Measurements from ENCODE around the gene ITGA8.
"Not testable (repeated sequence)": the region's sequence is repeated elsewhere in the genome, so short reads cannot be mapped to it uniquely, and the experiment has no call there.

ITGA8 gene

GRCh38 chr10:15609246-15609645 lies 110.5 kb downstream of the ITGA8 start:
- DNase-seq (ENCODE audit: low read depth) = no peak

- DNase-seq (ENCODE audit: low read depth) = no peak
These were observed 113.3 kb downstream of the ITGA8 start for GRCh38 chr10:15606377-15606776.

GRCh38 chr10:15605740-15606369 lies 113.9 kb downstream of the ITGA8 start:
- DNase-seq (ENCODE audit: low read depth) = no peak

GRCh38 chr10:15603446-15604011 lies 116.2 kb downstream of the ITGA8 start:
- DNase-seq (ENCODE audit: low read depth) = no peak

- no peak for DNase-seq (ENCODE audit: low read depth)
These were observed 117.9 kb downstream of the ITGA8 start for GRCh38 chr10:15601819-15602218.

- DNase-seq (ENCODE audit: low read depth) = no peak
These were observed 124.5 kb downstream of the ITGA8 start for GRCh38 chr10:15595260-15595659.

GRCh38 chr10:15591937-15592336 lies 127.8 kb downstream of the ITGA8 start:
- DNase-seq (ENCODE audit: low read depth) = no peak

GRCh38 chr10:15591431-15591830 lies 128.3 kb downstream of the ITGA8 start:
- DNase-seq (ENCODE audit: low read depth) = no peak

- DNase-seq (ENCODE audit: low read depth) = no peak
These were observed 130.8 kb downstream of the ITGA8 start for GRCh38 chr10:15588635-15589508.

- DNase-seq (ENCODE audit: low read depth) = no peak
These were observed 131.6 kb downstream of the ITGA8 start for GRCh38 chr10:15588151-15588550.

- DNase-seq (ENCODE audit: low read depth) = no peak
These were observed 132.5 kb downstream of the ITGA8 start for GRCh38 chr10:15587271-15587670.

GRCh38 chr10:15585303-15585715 lies 134.4 kb downstream of the ITGA8 start:
- peak; percentile 40 for DNase-seq (ENCODE audit: low read depth)

GRCh38 chr10:15582972-15583371 lies 136.8 kb downstream of the ITGA8 start:
- not testable (repeated sequence) for DNase-seq (ENCODE audit: low read depth)

- DNase-seq (ENCODE audit: low read depth) = peak; percentile 53
These were observed 140.1 kb downstream of the ITGA8 start for GRCh38 chr10:15579605-15580004.

- DNase-seq (ENCODE audit: low read depth) = no peak
These were observed 147.1 kb downstream of the ITGA8 start for GRCh38 chr10:15572531-15573045.

GRCh38 chr10:15571575-15571974 lies 148.1 kb downstream of the ITGA8 start:
- peak; percentile 71 for DNase-seq (ENCODE audit: low read depth)

- no peak for DNase-seq (ENCODE audit: low read depth)
These were observed 148.9 kb downstream of the ITGA8 start for GRCh38 chr10:15570738-15571339.

GRCh38 chr10:15567952-15568351 lies 151.8 kb downstream of the ITGA8 start:
- DNase-seq (ENCODE audit: low read depth) = no peak

GRCh38 chr10:15563246-15563645 lies 156.5 kb downstream of the ITGA8 start:
- no peak for DNase-seq (ENCODE audit: low read depth)

- no peak for DNase-seq (ENCODE audit: low read depth)
These were observed 157.1 kb downstream of the ITGA8 start for GRCh38 chr10:15562578-15562977.

GRCh38 chr10:15562116-15562515 lies 157.6 kb downstream of the ITGA8 start:
- DNase-seq (ENCODE audit: low read depth) = no peak

- peak; percentile 29 for DNase-seq (ENCODE audit: low read depth)
These were observed 161.6 kb downstream of the ITGA8 start for GRCh38 chr10:15558136-15558535.
